Smooth muscle cell (in vitro differentiated cells): ENCODE measurements around the gene VAV1. TPM values are rescaled to one million over a fixed set of nuclear protein-coding genes. Genes with fewer than 3 reads are reported as not detected.

Experiments
- DNase-seq: peaks from one replicate; lab custom pipeline; 2025; ENCODE audit not compliant: unreplicated experiment; lab: John Stamatoyannopoulos, UW
- H2AFZ ChIP-seq: fragments of 200-600 bp; sonication (generic); 2 replicates; pipeline ENCODE4 v1.6.0; 2016; ENCODE audit warnings: antibody characterized with exemption, low read depth, mild to moderate bottlenecking
- H3F3A ChIP-seq: fragments of 200-600 bp; sonication (generic); 2 replicates; pipeline ENCODE4 v1.6.0; 2017; ENCODE audit warnings: antibody characterized with exemption, low read depth
- H3K27ac ChIP-seq: fragments of 200-600 bp; sonication (generic); 2 replicates; pipeline ENCODE4 v1.5.1; 2016; ENCODE audit warnings: low read depth, mild to moderate bottlenecking
- H3K27me3 ChIP-seq: fragments of 200-600 bp; sonication (generic); 2 replicates; pipeline ENCODE4 v1.6.1; 2016; ENCODE audit warnings: low read depth, mild to moderate bottlenecking
- H3K36me3 ChIP-seq: fragments of 200-600 bp; sonication (generic); 2 replicates; pipeline ENCODE4 v1.5.1; 2016; ENCODE audit warnings: low read depth
- H3K4me1 ChIP-seq: fragments of 200-600 bp; sonication (generic); 2 replicates; pipeline ENCODE4 v1.5.1; 2016; ENCODE audit warnings: low read depth
- H3K4me2 ChIP-seq: fragments of 200-600 bp; sonication (generic); 2 replicates; pipeline ENCODE4 v1.6.0; 2016; ENCODE audit warnings: mild to moderate bottlenecking
- H3K4me3 ChIP-seq: fragments of 200-600 bp; sonication (generic); 2 replicates; pipeline ENCODE4 v1.5.1; 2016; ENCODE audit warnings: mild to moderate bottlenecking
- H3K79me2 ChIP-seq: fragments of 200-600 bp; sonication (generic); 2 replicates; pipeline ENCODE4 v1.6.0; 2016; ENCODE audit warnings: low read depth, mild to moderate bottlenecking
- H3K9ac ChIP-seq: fragments of 200-600 bp; sonication (generic); 2 replicates; pipeline ENCODE4 v1.6.0; 2016; ENCODE audit warnings: low read depth
- H3K9me3 ChIP-seq: fragments of 200-600 bp; sonication (generic); replicated peaks from 2 replicates; pipeline ENCODE4 v1.5.1; 2016; ENCODE audit warnings: low read depth
- H4K20me1 ChIP-seq: fragments of 200-600 bp; sonication (generic); 2 replicates; pipeline ENCODE4 v1.6.0; 2016; ENCODE audit warnings: low read depth
- WGBS: methylation state at CpG from one replicate; pipeline ENCODE4 v1.1.7; 2016; ENCODE audit warnings: low lambda C conversion rate; 5-methylcytosine and 5-hydroxymethylcytosine counted together
- polyA plus RNA-seq: library from polyadenylated mRNA; unstranded; fragments of >200 nt; fragmentation: Nextera tagmentation; extraction: Ambion mirVana; gene quantifications from 2 replicates; pipeline ENCODE4 v1.2.1, GENCODE V29; 2016
- total RNA-seq: library from RNA; depleted of rRNA; stranded (reverse); fragments of >200 nt; gene quantifications from 2 replicates; pipeline ENCODE4 v1.2.3, GENCODE V29; 2014
- TF ChIP-seq, protein P1 (sequence below): fragments of 200-600 bp; sonication (generic); IDR thresholded peaks from 2 replicates; pipeline ENCODE4 v1.5.1; 2017; ENCODE audit warnings: borderline replicate concordance, mild to moderate bottlenecking, antibody characterized with exemption; ENCODE audit not compliant: insufficient read depth, poor library complexity, severe bottlenecking

VAV1 gene
- total and polyA plus RNA-seq, 2 experiments from 2014 or later, result not detected

DNA sequence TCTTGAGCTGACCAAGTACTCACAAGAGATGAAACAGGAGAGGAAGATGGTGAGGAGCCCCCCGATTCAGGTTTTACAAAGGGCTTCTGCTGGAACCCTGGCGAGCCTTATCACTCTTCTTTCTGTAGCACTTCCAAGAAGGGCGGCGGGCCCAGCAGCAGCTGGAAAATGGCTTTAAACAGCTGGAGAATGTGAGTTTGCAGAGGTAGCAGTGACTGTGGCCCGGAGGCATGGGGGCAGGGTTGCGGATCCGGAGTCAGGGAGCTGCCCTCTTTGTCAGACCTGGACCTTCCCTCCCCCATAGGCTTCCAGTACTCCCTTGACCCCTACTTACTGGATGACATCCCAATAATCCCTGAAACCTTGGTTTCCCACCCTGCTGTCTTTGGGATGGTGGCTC is 29.4 kb upstream of the VAV1 start:
- no peak for DNase-seq

DNA sequence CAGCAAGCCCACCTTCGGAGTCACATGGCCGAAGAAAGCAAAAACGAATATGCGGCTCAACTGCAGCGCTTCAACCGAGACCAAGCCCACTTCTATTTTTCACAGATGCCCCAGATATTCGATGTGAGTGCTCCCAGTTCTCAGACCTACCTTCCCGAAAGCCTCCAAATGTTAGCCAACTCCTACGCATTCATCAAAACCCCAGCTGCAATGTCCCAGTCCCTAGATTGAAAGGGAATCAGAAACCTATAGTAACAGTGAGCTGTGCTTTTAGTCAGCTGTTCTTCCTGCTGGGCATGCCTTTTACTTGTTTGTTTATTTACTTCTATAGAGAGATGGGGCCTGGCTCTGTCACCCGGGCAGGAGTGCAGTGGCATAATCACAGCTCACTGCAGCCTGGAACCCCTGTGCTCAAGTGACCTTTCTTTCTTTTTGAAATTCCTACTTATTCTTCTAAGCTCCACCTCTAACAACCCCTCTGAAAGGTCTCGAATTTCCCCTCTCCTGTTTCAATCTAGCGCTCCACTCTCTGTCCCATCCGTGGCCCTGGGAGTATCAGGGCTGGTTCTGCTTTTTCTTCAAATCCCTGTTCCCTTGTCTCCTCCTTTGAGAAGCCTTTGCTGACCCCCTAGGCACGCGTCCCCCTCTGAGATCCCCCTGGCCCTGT is 28.7 kb upstream of the VAV1 start:
- Histone ChIP-seq H3K36me3 (peaks cover 4% of the 10 kb centered on the region), H3K9ac (no peak overlapping the region), H3F3A (peaks cover 14% of the 10 kb centered on the region), H3K4me3 (no peak overlapping the region), H3K4me2 (peak overlapping the region; percentile 30), H3K79me2 (peaks cover 28% of the 10 kb centered on the region), H3K4me1 (peaks cover 45% of the 10 kb centered on the region), H3K27me3 (no peaks in the 10 kb centered on the region), H3K9me3 (no peaks in the 10 kb centered on the region), H3K27ac (peak overlapping the region; percentile 63), H4K20me1 (peaks cover 54% of the 10 kb centered on the region), H2AFZ (no peak overlapping the region)
- TF ChIP-seq, protein P1, sequence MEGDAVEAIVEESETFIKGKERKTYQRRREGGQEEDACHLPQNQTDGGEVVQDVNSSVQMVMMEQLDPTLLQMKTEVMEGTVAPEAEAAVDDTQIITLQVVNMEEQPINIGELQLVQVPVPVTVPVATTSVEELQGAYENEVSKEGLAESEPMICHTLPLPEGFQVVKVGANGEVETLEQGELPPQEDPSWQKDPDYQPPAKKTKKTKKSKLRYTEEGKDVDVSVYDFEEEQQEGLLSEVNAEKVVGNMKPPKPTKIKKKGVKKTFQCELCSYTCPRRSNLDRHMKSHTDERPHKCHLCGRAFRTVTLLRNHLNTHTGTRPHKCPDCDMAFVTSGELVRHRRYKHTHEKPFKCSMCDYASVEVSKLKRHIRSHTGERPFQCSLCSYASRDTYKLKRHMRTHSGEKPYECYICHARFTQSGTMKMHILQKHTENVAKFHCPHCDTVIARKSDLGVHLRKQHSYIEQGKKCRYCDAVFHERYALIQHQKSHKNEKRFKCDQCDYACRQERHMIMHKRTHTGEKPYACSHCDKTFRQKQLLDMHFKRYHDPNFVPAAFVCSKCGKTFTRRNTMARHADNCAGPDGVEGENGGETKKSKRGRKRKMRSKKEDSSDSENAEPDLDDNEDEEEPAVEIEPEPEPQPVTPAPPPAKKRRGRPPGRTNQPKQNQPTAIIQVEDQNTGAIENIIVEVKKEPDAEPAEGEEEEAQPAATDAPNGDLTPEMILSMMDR, result no peak
- 81% methylated on average over 15 of the region's 15 CpGs for WGBS
- DNase-seq, result no peak

More for the DNA sequence above, 29.4 kb upstream of the VAV1 start:
- H3K27me3 ChIP-seq, result no peaks in the 10 kb centered on the region
- 76% methylated on average over 7 of the region's 7 CpGs for WGBS
- peaks cover 3% of the 10 kb centered on the region for H3K36me3 ChIP-seq
- peak overlapping the region; percentile 63 for H3K27ac ChIP-seq
- peaks cover 28% of the 10 kb centered on the region for H3K79me2 ChIP-seq
- peak overlapping the region; percentile 1 for H3K4me2 ChIP-seq
- peaks cover 49% of the 10 kb centered on the region for H4K20me1 ChIP-seq
- H3K9ac ChIP-seq, result no peak overlapping the region
- peaks cover 53% of the 10 kb centered on the region for H3K4me1 ChIP-seq
- TF ChIP-seq, protein P1, result no peak
- H3K4me3 ChIP-seq, result no peak overlapping the region
- peaks cover 19% of the 10 kb centered on the region for H3F3A ChIP-seq
- no peaks in the 10 kb centered on the region for H3K9me3 ChIP-seq
- no peak overlapping the region for H2AFZ ChIP-seq

DNA sequence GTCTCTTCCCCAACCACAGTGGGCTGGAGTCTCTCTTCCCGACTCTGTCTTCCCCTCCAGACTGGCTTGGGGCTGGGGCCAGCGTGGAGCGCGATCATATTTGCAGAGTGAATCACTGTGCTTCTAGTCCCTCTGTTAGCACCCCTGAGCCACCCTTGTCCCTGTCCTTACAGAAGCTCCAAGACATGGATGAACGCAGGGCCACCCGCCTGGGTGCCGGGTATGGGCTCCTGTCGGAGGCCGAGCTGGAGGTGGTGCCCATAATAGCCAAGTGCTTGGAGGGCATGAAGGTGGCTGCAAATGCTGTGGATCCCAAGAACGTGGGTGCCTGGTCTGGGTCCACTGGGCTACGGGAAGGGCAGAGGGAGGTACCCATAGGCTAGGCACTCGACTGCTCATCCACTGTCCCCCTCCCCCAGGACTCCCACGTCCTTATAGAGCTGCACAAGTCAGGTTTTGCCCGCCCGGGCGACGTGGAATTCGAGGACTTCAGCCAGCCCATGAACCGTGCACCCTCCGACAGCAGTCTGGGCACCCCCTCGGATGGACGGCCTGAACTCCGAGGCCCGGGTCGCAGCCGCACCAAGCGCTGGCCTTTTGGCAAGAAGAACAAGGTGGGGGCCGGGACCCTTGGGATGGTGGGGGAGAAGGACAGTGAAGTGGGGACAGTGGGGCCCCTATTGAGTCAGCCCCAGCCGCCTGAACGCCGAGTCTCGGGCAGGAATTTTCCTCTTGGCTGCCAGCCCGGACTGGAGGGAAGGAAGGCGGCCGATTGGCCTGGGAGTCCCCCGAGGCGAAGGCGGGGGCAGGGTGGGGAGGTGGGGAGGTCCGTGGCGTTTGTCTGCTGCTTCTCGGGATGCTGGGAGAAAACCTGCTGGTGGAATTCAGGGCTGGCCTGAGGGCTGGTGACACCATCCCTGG is 27.9 kb upstream of the VAV1 start:
- Histone ChIP-seq H3K4me3 (no peak overlapping the region), H3K27me3 (no peaks in the 10 kb centered on the region), H3K4me2 (peak overlapping the region; percentile 30), H3K4me1 (peaks cover 42% of the 10 kb centered on the region), H4K20me1 (peaks cover 57% of the 10 kb centered on the region), H3K9ac (no peak overlapping the region), H3F3A (peaks cover 12% of the 10 kb centered on the region), H2AFZ (no peak overlapping the region), H3K27ac (peak overlapping the region; percentile 63), H3K36me3 (peaks cover 4% of the 10 kb centered on the region), H3K9me3 (no peaks in the 10 kb centered on the region), H3K79me2 (peaks cover 28% of the 10 kb centered on the region)
- 72% methylated on average over 39 of the region's 41 CpGs for WGBS
- DNase-seq, result peak; percentile 21
- TF ChIP-seq, protein P1, result no peak
